Neural progenitor cell (in vitro differentiated cells): ENCODE results near the gene ATP8B3. TPM values are rescaled to one million over a fixed set of nuclear protein-coding genes. Genes with fewer than 3 reads are reported as not detected.
A peak's percentile ranks its signal among the peaks of the same experiment; 100 is the strongest.

Experiments used
- DNase-seq: peaks from one replicate; pipeline ENCODE4 v3.0.0-alpha.2; 2016; ENCODE audit warnings: low spot score
- H2AFZ ChIP-seq: fragments of 200-600 bp; sonication (generic); replicated peaks from 2 replicates; pipeline ENCODE4 v1.6.1; 2016; ENCODE audit warnings: antibody characterized with exemption
- H3F3A ChIP-seq: fragments of 200-600 bp; sonication (generic); 2 replicates; pipeline ENCODE4 v1.6.1; 2016; ENCODE audit warnings: antibody characterized with exemption, low read depth
- H3K27ac ChIP-seq: fragments of 200-600 bp; sonication (generic); 2 replicates; pipeline ENCODE4 v1.5.1; 2016; ENCODE audit warnings: mild to moderate bottlenecking
- H3K27me3 ChIP-seq: fragments of 200-600 bp; sonication (generic); 2 replicates; pipeline ENCODE4 v1.6.1; 2016; ENCODE audit warnings: mild to moderate bottlenecking, moderate library complexity
- H3K36me3 ChIP-seq: fragments of 200-600 bp; sonication (generic); 2 replicates; pipeline ENCODE4 v1.5.1; 2016
- H3K4me1 ChIP-seq: fragments of 200-600 bp; sonication (generic); 2 replicates; pipeline ENCODE4 v1.6.1; 2016; ENCODE audit warnings: mixed run types
- H3K4me2 ChIP-seq: fragments of 200-600 bp; sonication (generic); 2 replicates; pipeline ENCODE4 v1.6.1; 2016
- H3K4me3 ChIP-seq: fragments of 200-600 bp; sonication (generic); 2 replicates; pipeline ENCODE4 v1.5.1; 2016
- H3K79me2 ChIP-seq: fragments of 200-600 bp; sonication (generic); 2 replicates; pipeline ENCODE4 v1.6.1; 2016; ENCODE audit warnings: low read depth
- H3K9ac ChIP-seq: fragments of 200-600 bp; sonication (generic); 2 replicates; pipeline ENCODE4 v1.6.1; 2016
- H3K9me3 ChIP-seq: fragments of 200-600 bp; sonication (generic); 2 replicates; pipeline ENCODE4 v1.5.1; 2016; ENCODE audit warnings: low read depth
- H4K20me1 ChIP-seq: fragments of 200-600 bp; sonication (generic); 2 replicates; pipeline ENCODE4 v1.6.1; 2016; ENCODE audit warnings: low read depth
- H3K27ac Mint-ChIP-seq: 3 replicates; pipeline ENCODE4 v1.8.0; 2021; ENCODE audit warnings: mixed read lengths
- H3K27me3 Mint-ChIP-seq: 2 replicates; pipeline ENCODE4 v1.8.0; 2022; ENCODE audit warnings: low read depth, mild to moderate bottlenecking, inconsistent platforms, moderate library complexity, mixed read lengths; ENCODE audit not compliant: insufficient read depth
- H3K36me3 Mint-ChIP-seq: 3 replicates; pipeline ENCODE4 v1.8.0; 2021; ENCODE audit warnings: mixed read lengths
- H3K4me1 Mint-ChIP-seq: 3 replicates; pipeline ENCODE4 v1.8.0; 2021; ENCODE audit warnings: mixed read lengths
- H3K4me3 Mint-ChIP-seq: 3 replicates; pipeline ENCODE4 v1.8.0; 2021; ENCODE audit warnings: mild to moderate bottlenecking, moderate library complexity, mixed read lengths
- H3K9me3 Mint-ChIP-seq: 3 replicates; pipeline ENCODE4 v1.8.0; 2020; ENCODE audit warnings: mixed read lengths
- CTCF ChIP-seq: fragments of 200-600 bp; sonication (generic); IDR thresholded peaks from 2 replicates; pipeline ENCODE4 v1.5.1; 2017; ENCODE audit warnings: antibody characterized with exemption, mild to moderate bottlenecking
- EZH2 ChIP-seq: fragments of 200-600 bp; sonication (generic); IDR thresholded peaks from 2 replicates; pipeline ENCODE4 v1.6.1; 2017; ENCODE audit warnings: antibody characterized with exemption, mild to moderate bottlenecking, moderate library complexity
- EZH2phosphoT487 ChIP-seq: fragments of 200-600 bp; sonication (generic); IDR thresholded peaks from 2 replicates; pipeline ENCODE4 v1.6.1; 2017; ENCODE audit warnings: antibody characterized with exemption
- total RNA-seq: library from RNA; depleted of rRNA; stranded (reverse); fragments of >200 nt; gene quantifications from 2 replicates; pipeline ENCODE4 v1.2.3, GENCODE V29; 2015; ENCODE audit warnings: low replicate concordance

Gene ATP8B3
- total RNA-seq, 1 donor from 2014 or later, result 0.06 TPM

GRCh38 chr19:1814391-1814790, 2.3 kb upstream of the ATP8B3 start:
- H3K9ac ChIP-seq, result no peak overlapping the region
- H3F3A ChIP-seq, result peaks cover 2% of the 10 kb centered on the region
- Mint-ChIP-seq H3K4me3 (no peak overlapping the region), H3K4me1 (peaks cover 12% of the 10 kb centered on the region), H3K9me3 (no peaks in the 10 kb centered on the region), H3K27ac (no peak overlapping the region), H3K27me3 (peaks cover 11% of the 10 kb centered on the region), H3K36me3 (no peaks in the 10 kb centered on the region)
- TF ChIP-seq CTCF, result no peak
- TF ChIP-seq EZH2phosphoT487, result no peak
- peaks cover 11% of the 10 kb centered on the region for H4K20me1 ChIP-seq
- no peak overlapping the region for H3K4me3 ChIP-seq
- H3K27ac ChIP-seq, result no peak overlapping the region
- H3K4me1 ChIP-seq, result no peaks in the 10 kb centered on the region
- DNase-seq, result no peak
- no peaks in the 10 kb centered on the region for H3K9me3 ChIP-seq
- no peak overlapping the region for H3K4me2 ChIP-seq
- H3K27me3 ChIP-seq, result peaks cover 17% of the 10 kb centered on the region
- H3K36me3 ChIP-seq, result no peaks in the 10 kb centered on the region
- no peaks in the 10 kb centered on the region for H3K79me2 ChIP-seq
- no peak overlapping the region for H2AFZ ChIP-seq

- Mint-ChIP-seq H3K4me1 (peaks cover 12% of the 10 kb centered on the region), H3K9me3 (no peaks in the 10 kb centered on the region), H3K4me3 (peak overlapping the region; percentile 91), H3K27ac (peak overlapping the region; percentile 74), H3K36me3 (no peaks in the 10 kb centered on the region), H3K27me3 (peaks cover 16% of the 10 kb centered on the region)
- Histone ChIP-seq H3K36me3 (no peaks in the 10 kb centered on the region), H3K4me2 (peak overlapping the region; percentile 71), H2AFZ (no peak overlapping the region), H3K4me1 (no peaks in the 10 kb centered on the region), H3K79me2 (no peaks in the 10 kb centered on the region), H4K20me1 (peaks cover 11% of the 10 kb centered on the region), H3K9ac (no peak overlapping the region), H3K4me3 (peak overlapping the region; percentile 43), H3K27me3 (peaks cover 17% of the 10 kb centered on the region), H3K9me3 (no peaks in the 10 kb centered on the region), H3F3A (peaks cover 2% of the 10 kb centered on the region), H3K27ac (no peak overlapping the region)
- no peak for TF ChIP-seq CTCF
- no peak for TF ChIP-seq EZH2phosphoT487
- TF ChIP-seq EZH2, result no peak
- no peak for DNase-seq
Observed at GRCh38 chr19:1813192-1814182, 1.4 kb upstream of the ATP8B3 start.

GRCh38 chr19:1812426-1813191, 533 bp upstream of the ATP8B3 start:
- peaks cover 11% of the 10 kb centered on the region for H4K20me1 ChIP-seq
- Mint-ChIP-seq H3K4me1 (peaks cover 12% of the 10 kb centered on the region), H3K36me3 (no peaks in the 10 kb centered on the region), H3K27me3 (peaks cover 17% of the 10 kb centered on the region), H3K27ac (peak overlapping the region; percentile 74), H3K4me3 (peak overlapping the region; percentile 91), H3K9me3 (no peaks in the 10 kb centered on the region)
- peak; percentile 96 for DNase-seq
- H3K4me1 ChIP-seq, result no peaks in the 10 kb centered on the region
- H3K36me3 ChIP-seq, result no peaks in the 10 kb centered on the region
- peak overlapping the region; percentile 71 for H3K4me2 ChIP-seq
- H3K79me2 ChIP-seq, result no peaks in the 10 kb centered on the region
- H3K4me3 ChIP-seq, result peak overlapping the region; percentile 43
- TF ChIP-seq CTCF (peak; percentile 77), EZH2phosphoT487 (no peak)
- H3K9ac ChIP-seq, result no peak overlapping the region
- H3K27ac ChIP-seq, result no peak overlapping the region
- H3K9me3 ChIP-seq, result no peaks in the 10 kb centered on the region
- peaks cover 17% of the 10 kb centered on the region for H3K27me3 ChIP-seq
- H2AFZ ChIP-seq, result no peak overlapping the region
- peaks cover 2% of the 10 kb centered on the region for H3F3A ChIP-seq
